HEK293T (cell line): ENCODE data around the gene AJM1.

Source experiments
- CTCF ChIA-PET: fragments of 350-600 bp; formaldehyde crosslinking; extraction: SDS; loops from one replicate; lab custom pipeline; 2021; ENCODE audit warnings: antibody characterized with exemption, inconsistent platforms; lab: Yijun Ruan, JAX
- POLR2A ChIA-PET: fragments of 350-600 bp; formaldehyde crosslinking; extraction: SDS; loops from one replicate; lab custom pipeline; 2020; ENCODE audit warnings: antibody characterized with exemption, inconsistent platforms; lab: Yijun Ruan, JAX
- DNase-seq: peaks from one replicate; pipeline ENCODE4 v3.0.0; 2012; ENCODE audit warnings: mixed read lengths; ENCODE audit errors: extremely low spot score
- ARNT ChIP-seq: fragments of 450-650 bp; IDR thresholded peaks from 2 replicates; pipeline ENCODE4 v1.6.1; 2017; ENCODE audit warnings: mild to moderate bottlenecking
- BHLHE40 ChIP-seq: fragments of 450-650 bp; IDR thresholded peaks from 2 replicates; pipeline ENCODE4 v1.6.1; 2016; ENCODE audit warnings: mild to moderate bottlenecking, moderate library complexity, borderline replicate concordance
- CTBP1 ChIP-seq: fragments of 450-650 bp; IDR thresholded peaks from 2 replicates; pipeline ENCODE4 v1.6.1; 2016; ENCODE audit warnings: borderline replicate concordance
- ELF4 ChIP-seq: fragments of 450-650 bp; IDR thresholded peaks from 2 replicates; pipeline ENCODE4 v1.6.1; 2017; ENCODE audit warnings: antibody characterized with exemption
- FOXA1 ChIP-seq: fragments of 450-650 bp; IDR thresholded peaks from 2 replicates; pipeline ENCODE4 v1.6.1; 2016; ENCODE audit warnings: mild to moderate bottlenecking
- FOXK2 ChIP-seq: fragments of 450-650 bp; IDR thresholded peaks from 2 replicates; pipeline ENCODE4 v1.6.1; 2016; ENCODE audit warnings: mild to moderate bottlenecking
- FOXM1 ChIP-seq: fragments of 450-650 bp; IDR thresholded peaks from 2 replicates; pipeline ENCODE4 v1.6.1; 2017; ENCODE audit warnings: mild to moderate bottlenecking, borderline replicate concordance
- HDGF ChIP-seq: fragments of 450-650 bp; IDR thresholded peaks from 2 replicates; pipeline ENCODE4 v1.6.1; 2017; ENCODE audit warnings: antibody characterized with exemption, borderline replicate concordance
- L3MBTL2 ChIP-seq: fragments of 450-650 bp; conservative IDR thresholded peaks from 2 replicates; pipeline ENCODE4 v1.6.1; 2016; ENCODE audit warnings: mild to moderate bottlenecking
- LEF1 ChIP-seq: fragments of 450-650 bp; IDR thresholded peaks from 2 replicates; pipeline ENCODE4 v1.6.1; 2017; ENCODE audit warnings: mild to moderate bottlenecking, borderline replicate concordance
- NFRKB ChIP-seq: fragments of 450-650 bp; IDR thresholded peaks from 2 replicates; pipeline ENCODE4 v1.6.1; 2016; ENCODE audit warnings: mild to moderate bottlenecking, moderate library complexity
- SP1 ChIP-seq: fragments of 450-650 bp; IDR thresholded peaks from 2 replicates; pipeline ENCODE4 v1.6.1; 2017
- SUZ12 ChIP-seq: fragments of 450-650 bp; IDR thresholded peaks from 2 replicates; pipeline ENCODE4 v1.6.1; 2016; ENCODE audit warnings: mild to moderate bottlenecking
- TARDBP ChIP-seq: fragments of 450-650 bp; IDR thresholded peaks from 2 replicates; pipeline ENCODE4 v1.6.1; 2016
- ZNF384 ChIP-seq: fragments of 450-650 bp; IDR thresholded peaks from 2 replicates; pipeline ENCODE4 v1.6.1; 2016
- TF ChIP-seq, protein P1 (sequence below): fragments of 450-650 bp; IDR thresholded peaks from 2 replicates; pipeline ENCODE4 v1.6.1; 2016

The AJM1 gene

DNA sequence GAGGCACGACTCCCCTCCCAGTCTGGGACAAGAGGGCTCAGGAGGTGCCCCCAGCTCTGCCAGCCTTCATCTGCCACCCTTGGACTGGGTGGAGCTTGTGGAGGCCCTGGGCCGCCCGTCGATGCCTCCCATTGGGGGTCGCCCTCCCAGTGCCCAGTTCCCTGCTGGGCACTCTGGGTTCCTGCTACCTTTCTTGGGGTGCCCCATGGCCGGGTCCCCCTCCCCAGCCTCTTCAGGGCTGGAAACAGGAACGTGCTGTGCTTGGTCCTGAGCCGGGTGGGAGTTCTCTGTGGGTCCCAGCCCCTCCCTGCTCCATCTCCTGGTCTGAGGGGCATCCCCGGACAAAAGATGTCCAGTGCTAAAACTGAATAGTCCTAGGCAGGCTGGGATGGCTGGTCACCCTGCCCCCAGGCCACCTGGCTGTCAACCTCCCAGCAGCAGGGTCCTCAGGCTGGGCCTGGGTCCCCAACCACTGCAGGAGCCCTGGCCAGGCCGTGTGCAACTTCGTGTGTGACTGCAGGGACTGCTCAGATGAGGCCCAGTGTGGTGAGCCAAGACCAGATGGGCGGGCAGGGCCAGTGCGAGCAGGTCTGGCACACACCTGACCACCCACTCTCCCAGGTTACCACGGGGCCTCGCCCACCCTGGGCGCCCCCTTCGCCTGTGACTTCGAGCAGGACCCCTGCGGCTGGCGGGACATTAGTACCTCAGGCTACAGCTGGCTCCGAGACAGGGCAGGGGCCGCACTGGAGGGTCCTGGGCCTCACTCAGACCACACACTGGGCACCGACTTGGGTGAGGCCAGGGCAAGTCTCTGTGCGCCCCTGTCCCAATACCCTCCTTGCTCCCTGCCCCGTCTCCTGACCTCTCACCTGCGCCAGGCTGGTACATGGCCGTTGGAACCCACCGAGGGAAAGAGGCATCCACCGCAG lies 10.7 kb downstream of the AJM1 start:
- no peak for DNase-seq
- POLR2A ChIA-PET = interaction anchor here (1.2 kb wide), 1 partner anchor 13 kb away, joined by 3 read pairs; the partner anchor contains the start of gene EDF1
- TF ChIP-seq TARDBP = no peak
- no peak for TF ChIP-seq FOXM1
- TF ChIP-seq SP1 = no peak
- no peak for TF ChIP-seq LEF1
- TF ChIP-seq NFRKB = no peak
- TF ChIP-seq, protein P1, sequence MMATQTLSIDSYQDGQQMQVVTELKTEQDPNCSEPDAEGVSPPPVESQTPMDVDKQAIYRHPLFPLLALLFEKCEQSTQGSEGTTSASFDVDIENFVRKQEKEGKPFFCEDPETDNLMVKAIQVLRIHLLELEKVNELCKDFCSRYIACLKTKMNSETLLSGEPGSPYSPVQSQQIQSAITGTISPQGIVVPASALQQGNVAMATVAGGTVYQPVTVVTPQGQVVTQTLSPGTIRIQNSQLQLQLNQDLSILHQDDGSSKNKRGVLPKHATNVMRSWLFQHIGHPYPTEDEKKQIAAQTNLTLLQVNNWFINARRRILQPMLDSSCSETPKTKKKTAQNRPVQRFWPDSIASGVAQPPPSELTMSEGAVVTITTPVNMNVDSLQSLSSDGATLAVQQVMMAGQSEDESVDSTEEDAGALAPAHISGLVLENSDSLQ = no peak
- no peak for TF ChIP-seq FOXK2
- TF ChIP-seq ELF4 = no peak
- no peak for TF ChIP-seq ZNF384
- CTCF ChIA-PET = no interaction called here

DNA sequence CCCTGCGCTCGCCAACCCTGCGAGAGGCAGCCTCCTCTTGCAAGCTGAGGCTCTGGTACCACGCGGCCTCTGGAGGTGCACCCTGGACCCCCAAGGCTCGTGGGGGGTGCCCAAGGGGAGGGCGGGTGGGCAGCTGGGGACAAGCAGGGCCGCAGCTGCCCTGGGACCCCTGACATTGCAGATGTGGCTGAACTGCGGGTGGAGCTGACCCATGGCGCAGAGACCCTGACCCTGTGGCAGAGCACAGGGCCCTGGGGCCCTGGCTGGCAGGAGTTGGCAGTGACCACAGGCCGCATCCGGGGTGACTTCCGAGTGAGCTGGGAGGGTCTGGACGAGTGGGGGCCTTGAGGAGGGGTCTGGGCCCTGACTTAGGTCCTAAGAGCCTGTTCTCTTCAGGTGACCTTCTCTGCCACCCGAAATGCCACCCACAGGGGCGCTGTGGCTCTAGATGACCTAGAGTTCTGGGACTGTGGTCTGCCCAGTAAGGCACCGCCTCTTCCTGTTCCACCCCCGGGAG lies 11.4 kb downstream of the AJM1 start:
- CTCF ChIA-PET = no interaction called here
- no peak for DNase-seq
- POLR2A ChIA-PET = no interaction called here
- TF ChIP-seq FOXK2 (no peak), TARDBP (no peak), LEF1 (no peak), SUZ12 (no peak), NFRKB (no peak), L3MBTL2 (no peak), ELF4 (no peak), BHLHE40 (no peak), FOXA1 (no peak), ARNT (no peak), CTBP1 (no peak), FOXM1 (no peak), ZNF384 (no peak), SP1 (no peak), HDGF (no peak)
- TF ChIP-seq, protein P1 = no peak

DNA sequence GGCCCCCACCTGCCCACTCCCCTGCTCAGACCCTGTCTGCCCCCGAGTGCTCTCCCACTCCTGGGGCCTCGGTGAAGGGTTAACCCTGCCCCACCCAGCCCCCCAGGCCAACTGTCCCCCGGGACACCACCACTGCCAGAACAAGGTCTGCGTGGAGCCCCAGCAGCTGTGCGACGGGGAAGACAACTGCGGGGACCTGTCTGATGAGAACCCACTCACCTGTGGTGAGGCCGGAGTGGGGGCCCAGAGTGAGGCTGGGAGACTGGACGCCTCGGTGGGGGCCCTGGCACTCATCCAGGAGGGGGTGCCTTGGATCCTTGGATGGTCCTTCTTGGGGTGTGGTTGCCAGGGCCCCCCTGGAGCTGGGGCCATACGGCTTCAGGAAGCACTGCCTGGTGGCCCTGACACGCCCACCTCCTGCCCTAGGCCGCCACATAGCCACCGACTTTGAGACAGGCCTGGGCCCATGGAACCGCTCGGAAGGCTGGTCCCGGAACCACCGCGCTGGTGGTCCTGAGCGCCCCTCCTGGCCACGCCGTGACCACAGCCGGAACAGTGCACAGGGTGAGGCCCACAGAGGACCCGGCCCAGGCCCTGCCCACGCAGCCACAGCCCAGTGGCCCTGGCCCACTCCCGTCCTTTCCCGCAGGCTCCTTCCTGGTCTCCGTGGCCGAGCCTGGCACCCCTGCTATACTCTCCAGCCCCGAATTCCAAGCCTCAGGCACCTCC lies 12.0 kb downstream of the AJM1 start:
- ChIA-PET POLR2A (no interaction called here), CTCF (interaction anchor here (0.6 kb wide), 1 partner anchor 181 kb away, joined by 3 read pairs; no protein-coding TSS in a partner anchor)
- no peak for TF ChIP-seq FOXM1
- no peak for TF ChIP-seq ARNT
- TF ChIP-seq SP1 = no peak
- no peak for TF ChIP-seq ZNF384
- no peak for TF ChIP-seq SUZ12
- TF ChIP-seq TARDBP = no peak
- no peak for TF ChIP-seq L3MBTL2
- TF ChIP-seq FOXK2 = no peak
- TF ChIP-seq CTBP1 = no peak
- TF ChIP-seq FOXA1 = no peak
- no peak for TF ChIP-seq LEF1
- TF ChIP-seq, protein P1 = no peak
- no peak for TF ChIP-seq NFRKB
- no peak for TF ChIP-seq HDGF
- no peak for TF ChIP-seq BHLHE40
- TF ChIP-seq ELF4 = no peak
- no peak for DNase-seq

DNA sequence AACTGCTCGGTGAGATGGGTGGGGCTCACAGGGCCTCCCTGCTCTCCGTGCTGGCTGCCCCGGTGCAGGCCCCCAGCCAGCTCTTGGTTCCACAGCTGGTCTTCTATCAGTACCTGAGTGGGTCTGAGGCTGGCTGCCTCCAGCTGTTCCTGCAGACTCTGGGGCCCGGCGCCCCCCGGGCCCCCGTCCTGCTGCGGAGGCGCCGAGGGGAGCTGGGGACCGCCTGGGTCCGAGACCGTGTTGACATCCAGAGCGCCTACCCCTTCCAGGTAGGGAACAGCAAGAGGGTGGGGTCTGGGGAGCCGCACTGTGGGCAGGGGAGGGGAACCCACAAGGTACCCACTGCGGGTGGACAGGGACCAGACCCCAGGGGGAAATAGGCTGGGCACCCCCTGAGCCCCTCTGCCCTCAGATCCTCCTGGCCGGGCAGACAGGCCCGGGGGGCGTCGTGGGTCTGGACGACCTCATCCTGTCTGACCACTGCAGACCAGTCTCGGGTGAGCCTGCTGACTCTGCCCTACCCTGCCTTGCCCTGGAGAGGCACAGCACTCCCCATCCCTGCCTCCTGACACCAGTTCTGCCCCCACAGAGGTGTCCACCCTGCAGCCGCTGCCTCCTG lies 12.7 kb downstream of the AJM1 start:
- CTCF ChIA-PET = interaction anchor here (0.6 kb wide), 1 partner anchor 181 kb away, joined by 3 read pairs; no protein-coding TSS in a partner anchor
- no peak for TF ChIP-seq HDGF
- TF ChIP-seq, protein P1 = no peak
- TF ChIP-seq TARDBP = no peak
- TF ChIP-seq FOXM1 = no peak
- no peak for TF ChIP-seq SUZ12
- no peak for TF ChIP-seq SP1
- TF ChIP-seq LEF1 = no peak
- no peak for TF ChIP-seq ARNT
- no peak for TF ChIP-seq FOXA1
- POLR2A ChIA-PET = no interaction called here
- no peak for DNase-seq
